ENCODE results near the gene TRAF6. TPM values are rescaled to one million over a fixed set of nuclear protein-coding genes. Genes with fewer than 3 reads are reported as not detected.

TRAF6 gene
- total RNA-seq, 2 experiments from 2014 or later, result 8.3 to 8.7 TPM

DNA sequence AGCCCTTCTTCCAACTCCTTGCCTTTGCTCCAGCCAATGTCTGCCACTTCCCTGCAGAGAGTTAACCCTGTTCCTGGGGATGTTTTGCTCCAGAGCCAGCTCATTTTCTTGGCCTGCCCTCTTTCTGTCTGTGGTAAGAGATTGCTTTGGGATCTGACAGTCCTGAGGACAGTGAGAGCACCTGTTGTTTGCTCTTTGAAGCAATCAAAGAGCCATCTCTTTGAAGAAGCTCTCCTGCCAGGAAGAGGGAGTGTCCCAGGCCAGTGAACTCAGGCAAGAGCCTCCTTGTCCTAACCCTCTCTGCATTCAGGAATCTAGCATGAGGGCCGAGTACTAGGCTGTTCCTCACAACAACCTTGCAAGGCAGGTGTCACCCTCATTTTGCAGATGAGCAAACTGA is 42.2 kb downstream of the TRAF6 start:
- no peak overlapping the region for H3K27ac Mint-ChIP-seq
- no peak for DNase-seq
- H3K27me3 Mint-ChIP-seq (ENCODE audit: low read depth), result peaks cover under 1% of the 10 kb centered on the region
- no peaks in the 10 kb centered on the region for H3K36me3 Mint-ChIP-seq (ENCODE audit: low read depth)
- no peaks in the 10 kb centered on the region for H3K9me3 Mint-ChIP-seq
- intact Hi-C loops (cut with micrococcal nuclease), result no loop called here
- CTCF ChIA-PET, result interaction anchor here (0.5 to 3.1 kb wide), 6 partner anchors 10 to 175 kb away, joined by 3 to 12 read pairs (median 5); no protein-coding TSS in a partner anchor
- no peak overlapping the region for H3K4me3 Mint-ChIP-seq
- no peaks in the 10 kb centered on the region for H3K4me1 Mint-ChIP-seq (ENCODE audit: low read depth)

DNA sequence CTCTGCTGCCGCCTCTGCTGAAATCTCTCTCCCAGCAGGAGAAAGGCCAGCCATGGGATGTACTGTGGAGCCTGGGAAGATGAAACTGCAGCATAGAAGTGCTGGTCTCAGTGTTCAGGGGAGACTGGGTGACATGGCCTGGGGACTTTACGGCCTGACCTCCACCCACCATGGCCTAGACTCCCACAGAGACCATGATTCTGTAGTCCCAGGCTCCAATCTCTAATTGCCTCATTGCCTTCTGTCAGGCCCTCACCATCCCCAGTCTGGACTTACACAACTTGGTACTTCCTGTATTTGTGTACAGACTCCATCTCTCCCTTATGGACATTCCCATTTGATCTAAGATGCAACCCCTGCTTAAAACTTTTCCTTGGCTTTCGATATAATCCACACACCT is 43.1 kb downstream of the TRAF6 start:
- no peak for DNase-seq
- Mint-ChIP-seq H3K4me3 (no peak overlapping the region), H3K9me3 (no peaks in the 10 kb centered on the region), H3K27ac (no peak overlapping the region), H3K36me3 (ENCODE audit: low read depth) (no peaks in the 10 kb centered on the region), H3K4me1 (ENCODE audit: low read depth) (no peaks in the 10 kb centered on the region), H3K27me3 (ENCODE audit: low read depth) (peaks cover 3% of the 10 kb centered on the region)
- CTCF ChIA-PET, result interaction anchor here (1.4 kb wide), 2 partner anchors 11 to 91 kb away, joined by 4 to 5 read pairs; no protein-coding TSS in a partner anchor
- intact Hi-C loops (cut with micrococcal nuclease), result no loop called here

DNA sequence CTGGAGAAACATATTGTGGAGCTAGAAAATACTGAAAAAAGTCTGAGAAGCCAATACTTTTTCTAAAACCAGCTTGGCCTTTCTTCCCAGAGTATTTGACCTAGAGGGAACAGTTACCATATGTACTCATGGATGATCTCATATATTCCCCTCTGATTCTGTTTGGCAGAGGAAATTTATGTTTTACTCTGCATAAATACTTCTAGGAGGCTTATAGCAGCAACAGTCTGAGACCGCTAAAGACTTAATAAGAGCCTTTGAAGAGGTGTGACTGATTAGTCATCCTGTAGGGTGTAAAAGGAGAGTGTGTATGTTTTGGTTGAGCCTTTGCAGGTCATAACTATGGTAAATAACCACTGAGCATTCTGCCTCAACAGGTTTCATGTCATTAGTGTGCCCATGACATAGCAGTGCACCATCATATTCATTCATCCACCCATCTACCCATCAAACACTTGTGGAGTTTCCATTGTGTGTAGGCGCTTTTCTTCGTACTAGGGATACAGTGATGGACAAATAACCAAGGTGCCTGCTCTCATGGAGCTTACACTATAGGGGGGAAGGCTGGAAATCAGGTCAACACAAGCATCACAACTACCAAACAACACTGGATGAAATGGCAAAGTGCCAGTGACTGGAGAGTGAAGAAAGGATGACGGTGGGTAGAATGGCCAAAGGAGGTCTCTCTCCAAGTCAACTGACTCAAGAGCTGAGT is 44.5 kb downstream of the TRAF6 start:
- Mint-ChIP-seq H3K36me3 (ENCODE audit: low read depth) (no peaks in the 10 kb centered on the region), H3K9me3 (no peaks in the 10 kb centered on the region), H3K4me1 (ENCODE audit: low read depth) (no peaks in the 10 kb centered on the region), H3K27me3 (ENCODE audit: low read depth) (peaks cover 3% of the 10 kb centered on the region), H3K27ac (no peak overlapping the region), H3K4me3 (no peak overlapping the region)
- no peak for DNase-seq
- intact Hi-C loops (cut with micrococcal nuclease), result no loop called here
- CTCF ChIA-PET, result interaction anchor here (0.7 to 1.4 kb wide), 2 partner anchors 13 to 169 kb away, joined by 3 to 4 read pairs; no protein-coding TSS in a partner anchor

DNA sequence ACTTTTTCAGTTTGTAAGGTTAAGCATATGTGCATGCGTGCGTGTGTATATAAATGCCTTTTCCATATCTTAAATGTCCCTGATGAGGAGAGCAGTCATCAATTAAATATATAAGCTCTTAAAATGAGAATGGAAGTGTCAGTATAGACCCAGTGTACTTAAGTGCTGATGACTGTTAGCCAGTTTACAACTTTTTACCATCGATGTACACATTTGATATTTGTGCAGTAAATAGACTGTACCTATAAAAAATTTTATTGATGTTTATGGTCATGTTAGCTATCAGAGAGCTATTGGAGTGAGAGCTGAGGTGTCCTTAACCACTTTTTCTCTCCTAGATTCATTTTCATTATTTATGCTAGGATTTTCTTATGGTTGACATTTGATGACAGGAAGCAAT is 45.4 kb downstream of the TRAF6 start:
- no peak for DNase-seq
- Mint-ChIP-seq H3K9me3 (no peaks in the 10 kb centered on the region), H3K4me3 (no peak overlapping the region), H3K27me3 (ENCODE audit: low read depth) (peaks cover 3% of the 10 kb centered on the region), H3K36me3 (ENCODE audit: low read depth) (no peaks in the 10 kb centered on the region), H3K4me1 (ENCODE audit: low read depth) (no peaks in the 10 kb centered on the region), H3K27ac (no peak overlapping the region)
- intact Hi-C loops (cut with micrococcal nuclease), result no loop called here
- CTCF ChIA-PET, result interaction anchor here (0.6 to 1.1 kb wide), 3 partner anchors 13 to 199 kb away, joined by 3 to 4 read pairs (median 3); no protein-coding TSS in a partner anchor

DNA sequence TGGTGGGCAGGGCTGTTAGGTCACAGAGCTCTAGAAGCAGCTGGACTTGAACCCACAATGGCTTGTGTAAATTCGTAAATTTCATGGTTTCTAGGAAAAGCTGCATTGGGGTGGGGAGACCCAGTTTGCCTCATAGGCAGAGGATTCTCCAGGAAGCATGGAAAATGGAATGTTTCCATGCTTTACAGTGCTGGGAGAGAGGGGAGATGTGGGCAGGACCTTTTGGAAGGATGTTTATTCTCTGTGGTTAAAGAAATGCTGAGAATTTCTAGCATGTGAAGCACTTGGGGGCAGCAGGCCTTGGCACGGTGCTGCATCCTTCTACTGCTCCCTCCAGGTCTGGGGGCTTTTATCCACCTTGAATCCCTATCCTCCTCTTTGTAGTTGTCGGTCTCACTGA is 46.3 kb downstream of the TRAF6 start:
- CTCF ChIA-PET, result interaction anchor here (1.0 to 1.1 kb wide), 3 partner anchors 14 to 198 kb away, joined by 3 to 4 read pairs (median 3); no protein-coding TSS in a partner anchor
- intact Hi-C loops (cut with micrococcal nuclease), result no loop called here
- Mint-ChIP-seq H3K27ac (no peak overlapping the region), H3K27me3 (ENCODE audit: low read depth) (peaks cover 3% of the 10 kb centered on the region), H3K36me3 (ENCODE audit: low read depth) (no peaks in the 10 kb centered on the region), H3K4me3 (no peak overlapping the region), H3K4me1 (ENCODE audit: low read depth) (no peaks in the 10 kb centered on the region), H3K9me3 (no peaks in the 10 kb centered on the region)
- no peak for DNase-seq

DNA sequence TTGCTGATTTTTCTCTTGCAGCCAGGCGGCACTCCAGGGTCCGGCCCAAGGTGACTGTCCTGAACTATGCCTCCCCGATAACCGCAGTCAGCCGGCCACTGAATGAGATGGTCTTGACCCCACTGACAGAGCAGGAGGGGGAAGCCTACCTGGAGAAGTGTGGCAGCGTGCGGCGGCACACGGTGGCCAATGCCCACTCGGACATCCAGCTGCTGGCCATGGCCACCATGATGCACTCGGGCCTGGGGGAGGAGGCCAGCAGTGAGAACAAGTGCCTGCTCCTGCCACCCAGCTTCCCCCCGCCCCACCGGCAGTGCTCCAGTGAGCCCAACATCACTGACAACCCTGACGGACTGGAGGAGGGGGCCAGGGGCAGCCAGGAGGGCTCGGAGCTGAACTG is 47.8 kb downstream of the TRAF6 start:
- H3K27me3 Mint-ChIP-seq (ENCODE audit: low read depth), result peaks cover 3% of the 10 kb centered on the region
- no peaks in the 10 kb centered on the region for H3K9me3 Mint-ChIP-seq
- H3K36me3 Mint-ChIP-seq (ENCODE audit: low read depth), result no peaks in the 10 kb centered on the region
- H3K4me3 Mint-ChIP-seq, result no peak overlapping the region
- H3K27ac Mint-ChIP-seq, result no peak overlapping the region
- CTCF ChIA-PET, result no interaction called here
- no peaks in the 10 kb centered on the region for H3K4me1 Mint-ChIP-seq (ENCODE audit: low read depth)
- DNase-seq, result no peak
- intact Hi-C loops (cut with micrococcal nuclease), result no loop called here

DNA sequence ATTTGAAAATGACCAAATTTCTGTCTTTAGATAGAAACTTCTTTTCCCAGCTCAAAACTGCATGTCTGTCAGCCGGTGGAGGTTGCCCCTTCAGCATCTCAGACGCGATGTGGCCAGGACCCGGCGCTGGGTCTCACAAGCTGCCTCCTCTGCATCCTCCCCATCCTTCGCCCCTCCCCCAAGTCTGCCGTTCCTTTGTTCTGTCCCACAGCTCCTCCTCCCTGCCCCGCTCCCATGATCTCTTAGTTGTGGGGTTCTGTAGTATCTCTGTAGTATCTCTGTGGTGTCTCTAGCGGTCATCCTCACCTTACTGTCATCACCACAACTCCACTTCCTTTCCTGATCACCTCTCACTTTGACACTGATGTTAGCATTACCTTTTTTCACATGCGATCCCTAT is 49.9 kb downstream of the TRAF6 start:
- Mint-ChIP-seq H3K4me3 (no peak overlapping the region), H3K36me3 (ENCODE audit: low read depth) (no peaks in the 10 kb centered on the region), H3K4me1 (ENCODE audit: low read depth) (no peaks in the 10 kb centered on the region), H3K27me3 (ENCODE audit: low read depth) (peaks cover 3% of the 10 kb centered on the region), H3K27ac (no peak overlapping the region), H3K9me3 (no peaks in the 10 kb centered on the region)
- intact Hi-C loops (cut with micrococcal nuclease), result no loop called here
- no peak for DNase-seq
- CTCF ChIA-PET, result interaction anchor here (0.5 to 1.4 kb wide), 2 partner anchors 11 to 179 kb away, joined by 3 to 9 read pairs; no protein-coding TSS in a partner anchor

DNA sequence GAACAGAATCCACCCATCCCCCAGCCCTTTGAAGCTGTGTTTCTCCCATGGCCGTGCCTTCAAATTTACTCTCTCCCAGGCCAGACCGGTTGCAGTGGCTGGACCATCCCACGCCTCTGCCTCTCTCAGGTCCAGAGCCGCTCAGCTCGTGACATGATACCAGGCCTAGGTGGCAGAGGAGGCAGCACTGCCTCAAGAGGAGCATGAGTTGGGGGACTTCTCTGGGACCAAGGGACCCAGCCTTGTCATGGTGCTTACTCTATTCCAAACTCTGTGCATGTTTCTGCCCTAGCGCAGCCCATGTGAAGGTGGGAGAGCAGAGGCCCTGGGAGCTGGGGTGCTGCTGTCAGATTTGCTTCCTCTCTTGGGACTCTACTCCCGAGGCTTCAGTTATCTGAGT is 51.0 kb downstream of the TRAF6 start:
- intact Hi-C loops (cut with micrococcal nuclease), result no loop called here
- CTCF ChIA-PET, result no interaction called here
- peaks cover 3% of the 10 kb centered on the region for H3K27me3 Mint-ChIP-seq (ENCODE audit: low read depth)
- no peak for DNase-seq
- no peaks in the 10 kb centered on the region for H3K4me1 Mint-ChIP-seq (ENCODE audit: low read depth)
- no peaks in the 10 kb centered on the region for H3K36me3 Mint-ChIP-seq (ENCODE audit: low read depth)
- H3K9me3 Mint-ChIP-seq, result no peaks in the 10 kb centered on the region
- H3K4me3 Mint-ChIP-seq, result no peak overlapping the region
- no peak overlapping the region for H3K27ac Mint-ChIP-seq

DNA sequence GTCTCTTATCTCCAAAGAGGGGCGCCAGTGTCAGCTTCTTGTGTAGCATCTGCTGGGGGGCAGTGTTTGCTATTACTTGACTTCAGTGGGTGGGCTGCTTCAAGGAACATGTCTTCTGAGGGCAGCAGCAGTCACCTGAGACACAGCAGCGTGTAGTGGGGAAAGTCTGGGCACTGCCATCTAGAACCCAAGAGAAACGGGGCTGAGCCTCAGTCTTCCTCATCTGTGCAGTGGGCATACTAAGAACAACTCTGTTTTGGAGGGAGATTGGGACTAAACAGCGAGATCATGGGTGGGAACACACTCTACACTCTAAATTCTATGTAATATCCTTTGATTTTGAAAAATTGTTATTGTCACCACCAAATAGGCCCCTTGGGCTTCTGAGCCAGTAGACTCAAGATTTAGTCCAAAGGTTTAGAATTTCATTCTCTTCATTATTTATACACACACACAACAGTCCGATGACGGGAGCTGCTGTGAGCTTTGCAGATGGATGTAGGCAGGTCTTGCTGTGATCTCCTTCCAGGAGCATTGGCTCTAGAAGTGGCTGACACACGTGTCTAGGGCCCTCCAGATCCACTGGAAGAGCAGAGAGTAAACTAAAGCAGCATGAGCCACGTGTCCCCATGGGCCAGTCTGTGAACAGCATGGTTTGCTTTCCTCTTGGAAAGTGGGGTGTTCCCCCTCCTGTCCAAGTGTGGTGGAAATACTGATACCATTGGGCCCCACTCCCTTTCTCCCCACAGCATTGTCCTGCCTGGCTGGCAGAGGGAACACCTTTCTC is 51.8 kb downstream of the TRAF6 start:
- CTCF ChIA-PET, result no interaction called here
- no peak for DNase-seq
- Mint-ChIP-seq H3K4me1 (ENCODE audit: low read depth) (no peaks in the 10 kb centered on the region), H3K27ac (no peak overlapping the region), H3K36me3 (ENCODE audit: low read depth) (no peaks in the 10 kb centered on the region), H3K9me3 (no peaks in the 10 kb centered on the region), H3K27me3 (ENCODE audit: low read depth) (peaks cover 3% of the 10 kb centered on the region), H3K4me3 (no peak overlapping the region)
- intact Hi-C loops (cut with micrococcal nuclease), result no loop called here

DNA sequence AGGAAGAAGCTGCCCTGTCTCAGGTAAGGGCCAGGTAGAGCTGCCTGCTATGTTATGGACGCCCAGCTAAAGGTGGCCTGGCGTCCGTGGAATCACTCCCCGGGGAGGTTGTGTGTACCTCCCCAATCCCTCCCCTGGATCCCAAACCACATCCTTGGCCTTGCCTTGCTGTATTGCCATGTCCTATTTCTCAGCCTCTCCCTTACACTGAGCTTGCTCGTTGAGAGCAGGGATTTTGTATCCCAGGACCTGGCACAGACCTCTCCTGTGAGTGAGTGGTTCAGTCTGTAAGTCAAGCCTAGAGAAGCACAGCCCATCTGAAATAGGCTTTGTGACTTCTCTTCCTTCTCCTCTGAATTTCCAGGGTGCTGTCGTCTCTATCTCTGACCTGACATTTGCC is 53.9 kb downstream of the TRAF6 start:
- H3K27me3 Mint-ChIP-seq (ENCODE audit: low read depth), result no peaks in the 10 kb centered on the region
- H3K27ac Mint-ChIP-seq, result no peak overlapping the region
- H3K36me3 Mint-ChIP-seq (ENCODE audit: low read depth), result no peaks in the 10 kb centered on the region
- peaks cover 18% of the 10 kb centered on the region for H3K4me1 Mint-ChIP-seq (ENCODE audit: low read depth)
- intact Hi-C loops (cut with micrococcal nuclease), result no loop called here
- no peak for DNase-seq
- H3K4me3 Mint-ChIP-seq, result no peak overlapping the region
- no peaks in the 10 kb centered on the region for H3K9me3 Mint-ChIP-seq
- CTCF ChIA-PET, result interaction anchor here (0.9 kb wide), 1 partner anchor 103 kb away, joined by 3 read pairs; no protein-coding TSS in a partner anchor

DNA sequence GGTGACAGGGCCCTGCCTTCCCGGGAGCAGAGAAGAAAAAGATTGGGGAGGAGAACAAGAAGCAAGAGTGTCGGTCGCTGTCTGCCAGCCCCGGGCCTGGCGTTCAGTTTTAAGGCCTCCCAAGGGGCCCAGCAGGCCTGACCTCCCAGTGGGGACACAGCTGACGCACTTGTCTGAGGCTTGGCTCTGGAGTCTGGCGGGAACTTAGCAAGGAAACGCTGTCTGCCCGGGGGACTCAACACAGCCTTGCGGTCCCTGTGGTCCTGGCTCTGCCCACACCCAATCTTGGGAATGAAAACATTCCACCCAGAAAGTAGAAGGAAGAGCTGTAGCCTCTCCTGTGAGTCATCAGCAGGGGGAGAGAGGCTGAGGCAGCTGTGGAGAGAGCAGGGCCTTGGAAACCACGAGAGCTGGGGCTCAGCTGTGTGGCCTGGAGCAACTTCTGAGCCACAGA is 54.4 kb downstream of the TRAF6 start:
- CTCF ChIA-PET, result interaction anchor here (0.9 kb wide), 1 partner anchor 103 kb away, joined by 3 read pairs; no protein-coding TSS in a partner anchor
- intact Hi-C loops (cut with micrococcal nuclease), result no loop called here
- no peak overlapping the region for H3K27ac Mint-ChIP-seq
- H3K4me1 Mint-ChIP-seq (ENCODE audit: low read depth), result peaks cover 22% of the 10 kb centered on the region
- H3K36me3 Mint-ChIP-seq (ENCODE audit: low read depth), result no peaks in the 10 kb centered on the region
- H3K9me3 Mint-ChIP-seq, result no peaks in the 10 kb centered on the region
- no peak overlapping the region for H3K4me3 Mint-ChIP-seq
- DNase-seq, result no peak
- H3K27me3 Mint-ChIP-seq (ENCODE audit: low read depth), result no peaks in the 10 kb centered on the region

DNA sequence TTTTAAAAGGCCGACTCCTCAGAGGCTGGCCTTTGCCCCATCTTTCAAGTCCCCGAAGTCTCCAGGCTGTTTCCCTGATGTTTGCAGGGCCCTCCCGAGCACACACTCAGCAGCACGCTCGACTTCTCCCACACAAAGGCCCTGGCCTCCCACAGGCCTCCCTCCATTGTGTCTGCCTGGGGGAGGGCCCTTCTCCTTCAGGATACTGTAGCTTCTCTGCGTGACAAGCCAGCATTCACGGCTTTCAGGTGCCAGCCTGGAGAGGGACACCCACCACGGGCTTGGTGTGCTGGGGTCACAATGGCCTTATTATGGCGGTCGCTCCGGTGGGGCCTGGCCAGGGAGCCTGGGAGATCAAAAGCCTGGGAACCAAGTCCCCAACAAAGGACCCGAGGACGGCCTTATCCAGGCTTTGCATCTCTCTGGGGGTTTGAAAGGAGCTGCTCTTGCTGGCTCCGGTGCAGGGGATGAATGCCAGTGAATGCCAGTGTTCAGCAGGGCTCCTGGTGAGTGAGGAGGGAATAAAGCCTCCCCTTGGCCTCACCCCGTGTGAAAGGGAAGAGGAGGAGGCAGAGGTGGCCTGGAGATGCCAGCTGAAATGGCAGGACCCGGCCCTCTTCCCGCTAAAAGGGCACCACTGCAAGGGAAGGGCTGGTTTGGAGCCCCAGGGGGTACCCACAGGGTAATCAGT is 55.0 kb downstream of the TRAF6 start:
- Mint-ChIP-seq H3K36me3 (ENCODE audit: low read depth) (no peaks in the 10 kb centered on the region), H3K4me1 (ENCODE audit: low read depth) (peaks cover 28% of the 10 kb centered on the region), H3K27ac (no peak overlapping the region), H3K9me3 (no peaks in the 10 kb centered on the region), H3K27me3 (ENCODE audit: low read depth) (no peaks in the 10 kb centered on the region), H3K4me3 (no peak overlapping the region)
- intact Hi-C loops (cut with micrococcal nuclease), result no loop called here
- no peak for DNase-seq
- CTCF ChIA-PET, result no interaction called here

All from activated naive CD4-positive, alpha-beta T cell treated with anti-CD3 and anti-CD28 coated beads for 36 hours (primary cell).